BLaER1 (cell line): Measurements from ENCODE around the gene FARP2.
"Not testable (repeated sequence)": the region's sequence is repeated elsewhere in the genome, so short reads cannot be mapped to it uniquely, and the experiment has no call there.

Experiments used
- H3K27ac ChIP-seq: shearing (Covaris generic); formaldehyde crosslinking; 2 replicates; pipeline ENCODE4 v1.8.1; 2022
- H3K27me3 ChIP-seq: shearing (Covaris generic); formaldehyde crosslinking; 2 replicates; pipeline ENCODE4 v1.8.1; 2022
- H3K36me3 ChIP-seq: shearing (Covaris generic); formaldehyde crosslinking; 2 replicates; pipeline ENCODE4 v1.8.1; 2022
- H3K4me1 ChIP-seq: shearing (Covaris generic); formaldehyde crosslinking; 2 replicates; pipeline ENCODE4 v1.8.1; 2022
- H3K4me2 ChIP-seq: shearing (Covaris generic); formaldehyde crosslinking; 2 replicates; pipeline ENCODE4 v1.8.1; 2022
- H3K4me3 ChIP-seq: shearing (Covaris generic); formaldehyde crosslinking; 2 replicates; pipeline ENCODE4 v1.8.1; 2022
- H3K9ac ChIP-seq: shearing (Covaris generic); formaldehyde crosslinking; 2 replicates; pipeline ENCODE4 v1.8.1; 2022
- H3K9me3 ChIP-seq: shearing (Covaris generic); formaldehyde crosslinking; 2 replicates; pipeline ENCODE4 v1.8.1; 2022
- H4K20me1 ChIP-seq: shearing (Covaris generic); formaldehyde crosslinking; 2 replicates; pipeline ENCODE4 v1.8.1; 2022
- Cebpa-rat ChIP-seq: shearing (Covaris generic); IDR thresholded peaks from 2 replicates; pipeline ENCODE4 v1.8.1; 2022

The FARP2 gene

DNA sequence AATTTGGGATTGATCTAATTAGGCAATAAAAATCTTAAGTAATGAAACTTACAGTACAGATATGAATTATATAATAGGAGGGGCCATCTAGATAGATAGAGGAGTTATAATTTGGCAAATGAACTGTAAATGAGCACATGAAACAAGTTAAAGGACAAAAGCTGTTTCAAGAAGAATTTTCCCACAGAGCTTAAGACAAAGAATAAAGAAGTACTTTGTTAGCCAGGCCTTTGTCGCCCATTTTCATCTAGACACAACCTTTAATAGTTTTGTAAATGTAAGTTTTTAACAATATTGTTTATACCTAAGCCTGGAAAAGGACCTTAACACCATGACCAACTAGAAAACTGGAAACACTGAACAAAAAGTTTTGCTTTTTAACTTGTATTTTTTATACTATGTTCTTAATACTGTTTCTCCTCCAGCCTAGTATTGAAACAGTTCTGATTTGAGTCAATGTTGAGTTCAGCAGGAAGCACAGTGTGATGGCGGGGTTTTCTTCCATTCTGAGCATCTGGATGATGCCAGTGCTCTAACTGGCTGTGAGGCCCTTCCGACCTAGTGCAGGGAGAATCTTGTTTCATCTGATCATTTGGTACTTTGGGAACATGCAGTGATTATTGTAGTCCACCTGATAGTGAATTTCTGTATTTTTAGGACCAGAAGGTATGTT lies 37.6 kb downstream of the FARP2 start:
- Histone ChIP-seq H3K9me3 (peaks cover 4% of the 10 kb centered on the region; the same call in 1 of the 2 replicates), H3K27ac (no peak overlapping the region), H3K36me3 (peaks cover 23% of the 10 kb centered on the region), H4K20me1 (peaks cover 17% of the 10 kb centered on the region; the same call in 1 of the 2 replicates), H3K4me3 (no peak overlapping the region), H3K27me3 (no peaks in the 10 kb centered on the region), H3K9ac (no peak overlapping the region), H3K4me1 (peaks cover 18% of the 10 kb centered on the region), H3K4me2 (no peak overlapping the region)
- no peak for TF ChIP-seq Cebpa-rat

- not testable (repeated sequence) for H3K9me3 ChIP-seq, H3K27ac ChIP-seq, H3K27me3 ChIP-seq, H3K4me1 ChIP-seq, H3K4me3 ChIP-seq, H3K9ac ChIP-seq, H3K4me2 ChIP-seq
- Histone ChIP-seq H4K20me1 (peaks cover 14% of the 10 kb centered on the region; the same call in 1 of the 2 replicates), H3K36me3 (peaks cover 12% of the 10 kb centered on the region)
Observed at GRCh38 chr2:241396809-241397208, 40.7 kb downstream of the FARP2 start.

GRCh38 chr2:241399941-241400922 lies 44.1 kb downstream of the FARP2 start:
- H3K36me3 ChIP-seq, result peaks cover 5% of the 10 kb centered on the region; the same call in 1 of the 2 replicates
- TF ChIP-seq Cebpa-rat, result no peak
- H3K9ac ChIP-seq, result no peak overlapping the region
- H4K20me1 ChIP-seq, result peaks cover 14% of the 10 kb centered on the region; the same call in 1 of the 2 replicates
- H3K4me2 ChIP-seq, result no peak overlapping the region
- no peaks in the 10 kb centered on the region for H3K4me1 ChIP-seq
- H3K4me3 ChIP-seq, result no peak overlapping the region
- H3K27ac ChIP-seq, result no peak overlapping the region
- H3K27me3 ChIP-seq, result no peaks in the 10 kb centered on the region
- H3K9me3 ChIP-seq, result no peaks in the 10 kb centered on the region

DNA sequence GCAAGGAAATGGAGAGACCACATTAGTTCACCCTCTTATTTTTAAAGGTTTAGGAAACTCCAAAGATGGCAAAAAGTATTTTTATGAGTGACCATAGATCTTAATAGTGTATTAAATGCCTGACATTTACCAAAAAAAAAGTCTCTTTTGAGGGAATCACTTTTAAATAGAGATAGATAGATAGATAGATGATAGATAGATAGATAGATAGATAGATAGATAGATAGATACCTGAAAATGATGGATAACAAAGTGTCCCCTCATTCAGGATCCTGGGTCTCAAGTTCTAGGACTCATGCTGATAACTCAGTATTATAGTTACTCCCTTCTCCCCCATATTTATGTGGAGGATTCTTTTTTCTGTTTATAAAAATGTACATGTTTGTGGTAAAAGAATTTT lies 52.8 kb downstream of the FARP2 start:
- Histone ChIP-seq H3K4me1 (no peaks in the 10 kb centered on the region), H3K4me2 (no peak overlapping the region), H3K27me3 (no peaks in the 10 kb centered on the region), H3K9me3 (no peaks in the 10 kb centered on the region), H4K20me1 (no peaks in the 10 kb centered on the region), H3K27ac (no peak overlapping the region), H3K36me3 (peaks cover 46% of the 10 kb centered on the region), H3K9ac (no peak overlapping the region), H3K4me3 (no peak overlapping the region)
- no peak for TF ChIP-seq Cebpa-rat

DNA sequence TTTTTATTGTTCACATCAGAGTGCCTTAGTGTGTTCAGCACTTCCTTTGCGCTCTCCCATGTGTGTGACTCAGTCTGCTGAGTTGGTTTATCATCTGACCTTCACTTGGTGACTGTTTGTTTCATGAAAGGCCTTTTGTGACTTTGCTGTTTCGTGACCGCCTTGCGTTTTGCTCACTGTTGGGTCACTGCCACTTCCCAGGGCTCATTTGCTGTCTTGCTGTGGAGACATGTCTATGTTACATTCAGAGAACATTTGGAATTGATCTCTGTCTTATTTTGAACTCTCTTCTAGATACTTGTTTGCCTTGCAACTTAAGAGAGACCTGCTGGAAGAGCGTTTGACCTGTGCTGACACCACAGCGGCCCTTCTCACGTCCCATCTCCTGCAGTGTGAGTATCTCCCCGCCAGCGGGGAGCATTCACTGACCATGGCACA lies 54.7 kb downstream of the FARP2 start:
- H3K27me3 ChIP-seq, result no peaks in the 10 kb centered on the region
- H3K9me3 ChIP-seq, result no peaks in the 10 kb centered on the region
- no peak overlapping the region for H3K4me2 ChIP-seq
- no peak overlapping the region for H3K27ac ChIP-seq
- no peak overlapping the region for H3K4me3 ChIP-seq
- H3K9ac ChIP-seq, result no peak overlapping the region
- TF ChIP-seq Cebpa-rat, result no peak
- H3K36me3 ChIP-seq, result peaks cover 65% of the 10 kb centered on the region
- H3K4me1 ChIP-seq, result no peaks in the 10 kb centered on the region
- no peaks in the 10 kb centered on the region for H4K20me1 ChIP-seq

DNA sequence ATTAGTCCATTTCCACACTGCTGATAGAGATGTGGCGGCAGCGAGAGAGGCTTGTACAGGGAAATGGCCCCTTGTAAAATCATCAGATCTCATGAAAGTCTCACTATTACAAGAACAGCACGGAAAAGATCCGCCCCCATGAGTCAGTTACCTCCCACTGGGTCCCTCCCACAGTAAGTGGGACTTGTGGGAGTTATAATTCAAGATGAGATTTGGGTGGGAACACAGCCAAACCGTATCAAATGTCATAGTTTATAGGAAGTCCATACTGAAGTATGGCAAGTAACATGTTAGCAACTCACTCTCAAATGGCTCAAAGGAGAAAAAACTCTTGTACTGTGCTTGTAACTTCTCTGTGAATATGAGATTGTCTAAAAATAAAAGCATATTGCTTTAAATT lies 56.1 kb downstream of the FARP2 start:
- TF ChIP-seq Cebpa-rat, result no peak
- no peak overlapping the region for H3K9ac ChIP-seq

GRCh38 chr2:241413501-241413900 lies 57.4 kb downstream of the FARP2 start:
- H3K4me1 ChIP-seq, H3K9me3 ChIP-seq, H3K4me3 ChIP-seq, H3K27ac ChIP-seq, H4K20me1 ChIP-seq, H3K9ac ChIP-seq, H3K27me3 ChIP-seq, H3K4me2 ChIP-seq: not testable (repeated sequence)
- H3K36me3 ChIP-seq, result peaks cover 82% of the 10 kb centered on the region

More for the DNA sequence above, 56.1 kb downstream of the FARP2 start:
- H3K36me3 ChIP-seq, result peaks cover 74% of the 10 kb centered on the region
- no peaks in the 10 kb centered on the region for H3K27me3 ChIP-seq
- no peak overlapping the region for H3K4me2 ChIP-seq
- no peaks in the 10 kb centered on the region for H3K9me3 ChIP-seq
- no peaks in the 10 kb centered on the region for H4K20me1 ChIP-seq
- H3K4me1 ChIP-seq, result no peaks in the 10 kb centered on the region
- no peak overlapping the region for H3K4me3 ChIP-seq
- no peak overlapping the region for H3K27ac ChIP-seq

GRCh38 chr2:241413929-241414580 lies 58.0 kb downstream of the FARP2 start:
- no peak overlapping the region for H3K27ac ChIP-seq
- no peak for TF ChIP-seq Cebpa-rat
- no peak overlapping the region for H3K4me3 ChIP-seq
- no peaks in the 10 kb centered on the region for H3K4me1 ChIP-seq
- H3K27me3 ChIP-seq, result no peaks in the 10 kb centered on the region
- H3K9me3 ChIP-seq, result no peaks in the 10 kb centered on the region
- H3K9ac ChIP-seq, result no peak overlapping the region
- H3K36me3 ChIP-seq, result peaks cover 86% of the 10 kb centered on the region
- H3K4me2 ChIP-seq, result no peak overlapping the region
- H4K20me1 ChIP-seq, result no peaks in the 10 kb centered on the region

- H3K27ac ChIP-seq, result no peak overlapping the region
- no peaks in the 10 kb centered on the region for H3K4me1 ChIP-seq
- no peaks in the 10 kb centered on the region for H3K27me3 ChIP-seq
- H3K36me3 ChIP-seq, result peaks cover 93% of the 10 kb centered on the region
- no peak overlapping the region for H3K4me2 ChIP-seq
- TF ChIP-seq Cebpa-rat, result no peak
- H3K4me3 ChIP-seq, result no peak overlapping the region
- no peaks in the 10 kb centered on the region for H4K20me1 ChIP-seq
- H3K9me3 ChIP-seq, result no peaks in the 10 kb centered on the region
- no peak overlapping the region for H3K9ac ChIP-seq
Observed at GRCh38 chr2:241415196-241415595, 59.1 kb downstream of the FARP2 start.
